Adipocyte (in vitro differentiated cells): Measurements from ENCODE around the gene DCLK1.

Source experiments
- DNase-seq: peaks from one replicate; pipeline ENCODE4 v3.0.0-alpha.2; 2015; ENCODE audit warnings: low read depth
- H3K27me3 ChIP-seq: replicated peaks from 2 replicates; pipeline ENCODE4 v1.7.0; 2013; ENCODE audit warnings: mild to moderate bottlenecking, low read length, moderate library complexity; ENCODE audit not compliant: control insufficient read depth, insufficient read depth
- H3K36me3 ChIP-seq: 2 replicates; pipeline ENCODE4 v1.7.0; 2013; ENCODE audit warnings: low read length, mild to moderate bottlenecking, moderate library complexity; ENCODE audit not compliant: control insufficient read depth, insufficient read depth, severe bottlenecking
- H3K4me1 ChIP-seq: 2 replicates; pipeline ENCODE4 v1.7.0; 2013; ENCODE audit warnings: mild to moderate bottlenecking, low read length, moderate library complexity; ENCODE audit not compliant: control insufficient read depth, insufficient read depth
- H3K4me3 ChIP-seq: 2 replicates; pipeline ENCODE4 v1.7.0; 2013; ENCODE audit warnings: mild to moderate bottlenecking, low read length, moderate library complexity
- H3K9ac ChIP-seq: 2 replicates; pipeline ENCODE4 v1.7.0; 2013; ENCODE audit warnings: mild to moderate bottlenecking, low read length, moderate library complexity
- H3K9me3 ChIP-seq: 2 replicates; pipeline ENCODE4 v1.7.0; 2013; ENCODE audit warnings: mild to moderate bottlenecking, low read length, moderate library complexity; ENCODE audit not compliant: control insufficient read depth

Gene DCLK1

DNA sequence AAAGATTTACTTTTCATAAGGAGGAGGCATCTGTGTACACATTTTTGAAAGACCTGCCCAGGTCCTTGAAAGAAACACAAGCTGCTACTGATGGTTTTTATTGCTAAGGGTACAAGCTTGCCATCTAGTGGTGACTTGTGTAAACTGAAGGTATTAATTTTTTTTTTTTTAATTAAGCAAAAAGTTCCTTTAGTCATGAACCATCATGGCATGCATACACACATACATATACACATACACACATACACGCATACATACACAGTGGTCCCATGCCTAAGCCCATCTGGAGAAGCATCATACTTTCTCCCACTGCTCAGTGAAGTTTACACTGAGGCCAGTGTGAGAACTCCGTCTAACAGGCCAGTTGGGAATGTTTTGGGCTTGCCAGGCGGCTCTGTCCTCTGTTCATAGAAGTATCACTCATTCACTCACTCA is 312.5 kb downstream of the DCLK1 start:
- no peaks in the 10 kb centered on the region for H3K27me3 ChIP-seq
- DNase-seq, result peak; percentile 81
- H3K36me3 ChIP-seq, result peaks cover 29% of the 10 kb centered on the region
- peaks cover 13% of the 10 kb centered on the region for H3K4me1 ChIP-seq
- H3K9ac ChIP-seq, result peak overlapping the region; percentile 47
- H3K9me3 ChIP-seq, result no peaks in the 10 kb centered on the region
- no peak overlapping the region for H3K4me3 ChIP-seq

DNA sequence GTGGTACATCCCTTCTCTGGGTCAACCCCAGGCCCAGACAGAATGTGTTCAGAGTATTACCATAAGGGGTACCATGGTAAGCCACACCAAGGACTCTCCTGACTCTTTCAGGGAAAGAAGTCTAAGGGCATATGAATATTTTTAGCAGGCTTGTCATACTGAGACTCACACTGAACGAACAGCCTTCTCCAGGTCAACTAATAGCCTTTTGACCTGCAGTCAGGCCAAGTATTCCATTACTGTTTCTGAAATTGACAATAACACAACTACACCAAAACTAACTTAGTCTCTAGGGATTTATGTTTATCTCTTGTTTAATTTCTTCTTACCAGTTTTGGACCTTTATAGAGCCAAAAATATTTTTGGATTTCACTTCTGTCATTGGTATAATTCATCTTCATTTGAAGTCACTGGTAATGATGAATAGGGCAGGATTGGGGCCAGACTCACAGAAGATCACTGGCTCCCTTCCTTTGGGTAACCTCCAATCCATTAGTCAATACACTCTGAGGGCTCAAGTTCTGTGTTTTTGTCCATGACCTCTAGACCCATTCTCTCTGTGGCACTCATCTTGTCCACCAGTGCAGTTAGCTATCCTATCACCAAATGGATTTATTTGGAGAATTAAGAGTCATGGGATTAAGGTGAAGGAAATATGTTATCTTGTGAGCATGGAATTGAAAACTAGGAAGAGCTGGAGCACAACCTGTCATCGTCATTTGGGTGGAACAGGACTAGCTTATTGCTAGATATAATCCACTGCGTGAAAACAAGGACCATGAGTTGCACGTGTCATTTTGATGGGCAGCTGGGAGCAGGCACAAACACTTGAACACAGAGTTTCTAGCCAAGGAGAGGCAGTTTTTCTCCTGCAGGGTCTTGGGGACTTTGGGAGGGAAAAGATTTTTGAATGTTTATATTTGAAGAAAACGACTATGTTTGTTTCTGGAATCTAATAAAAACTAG is 313.3 kb downstream of the DCLK1 start:
- DNase-seq, result no peak
- Histone ChIP-seq H3K27me3 (no peaks in the 10 kb centered on the region), H3K4me1 (peaks cover 13% of the 10 kb centered on the region), H3K9ac (peak overlapping the region; percentile 45), H3K4me3 (peak overlapping the region; percentile 19), H3K36me3 (peaks cover 24% of the 10 kb centered on the region), H3K9me3 (no peaks in the 10 kb centered on the region)

- H3K9me3 ChIP-seq, result no peaks in the 10 kb centered on the region
These were observed 316.6 kb downstream of the DCLK1 start for GRCh38 chr13:35814605-35815011.

GRCh38 chr13:35812736-35813135 is 318.4 kb downstream of the DCLK1 start:
- H3K9ac ChIP-seq, result no peak overlapping the region

More at GRCh38 chr13:35814605-35815011, 316.6 kb downstream of the DCLK1 start:
- H3K27me3 ChIP-seq, result no peaks in the 10 kb centered on the region
- no peak overlapping the region for H3K9ac ChIP-seq
- peaks cover 13% of the 10 kb centered on the region for H3K4me1 ChIP-seq
- H3K4me3 ChIP-seq, result no peak overlapping the region
- peaks cover 26% of the 10 kb centered on the region for H3K36me3 ChIP-seq
- DNase-seq, result peak; percentile 59

GRCh38 chr13:35810321-35810720 is 320.9 kb downstream of the DCLK1 start:
- no peaks in the 10 kb centered on the region for H3K4me1 ChIP-seq
- no peaks in the 10 kb centered on the region for H3K27me3 ChIP-seq
- H3K36me3 ChIP-seq, result peaks cover 53% of the 10 kb centered on the region
- DNase-seq, result no peak
- no peaks in the 10 kb centered on the region for H3K9me3 ChIP-seq
- H3K4me3 ChIP-seq, result no peak overlapping the region
- no peak overlapping the region for H3K9ac ChIP-seq

More at GRCh38 chr13:35812736-35813135, 318.4 kb downstream of the DCLK1 start:
- H3K4me3 ChIP-seq, result no peak overlapping the region
- H3K36me3 ChIP-seq, result peaks cover 37% of the 10 kb centered on the region
- no peak for DNase-seq
- H3K9me3 ChIP-seq, result no peaks in the 10 kb centered on the region
- peaks cover 4% of the 10 kb centered on the region for H3K4me1 ChIP-seq
- H3K27me3 ChIP-seq, result no peaks in the 10 kb centered on the region

GRCh38 chr13:35808846-35809245 is 322.3 kb downstream of the DCLK1 start:
- H3K27me3 ChIP-seq, result no peaks in the 10 kb centered on the region

GRCh38 chr13:35804901-35805300 is 326.3 kb downstream of the DCLK1 start:
- Histone ChIP-seq H3K4me1 (no peaks in the 10 kb centered on the region), H3K9ac (no peak overlapping the region), H3K27me3 (no peaks in the 10 kb centered on the region), H3K36me3 (peaks cover 49% of the 10 kb centered on the region), H3K4me3 (no peak overlapping the region), H3K9me3 (no peaks in the 10 kb centered on the region)
- DNase-seq, result no peak

More at GRCh38 chr13:35808846-35809245, 322.3 kb downstream of the DCLK1 start:
- no peaks in the 10 kb centered on the region for H3K4me1 ChIP-seq
- peaks cover 60% of the 10 kb centered on the region for H3K36me3 ChIP-seq
- DNase-seq, result no peak
- no peaks in the 10 kb centered on the region for H3K9me3 ChIP-seq
- H3K9ac ChIP-seq, result no peak overlapping the region
- no peak overlapping the region for H3K4me3 ChIP-seq

DNA sequence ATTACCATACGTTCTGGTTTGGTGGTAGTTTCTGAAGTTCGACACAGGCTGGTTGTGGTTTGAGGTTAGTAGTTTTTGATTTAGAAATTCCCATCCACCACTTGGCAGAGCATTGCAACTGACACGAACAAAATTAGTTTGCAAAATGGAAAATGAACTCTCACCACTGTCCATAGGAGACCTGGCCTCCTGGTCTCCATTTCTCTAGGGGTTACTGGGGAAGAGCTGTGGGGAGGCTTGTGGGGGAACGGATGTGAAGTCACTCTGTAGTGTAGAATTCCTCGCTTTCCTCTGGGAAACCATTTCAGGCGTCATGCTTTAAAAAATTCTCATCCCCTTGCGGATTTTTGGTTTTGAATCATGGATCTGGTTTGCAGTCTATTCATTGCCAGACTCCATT is 333.2 kb downstream of the DCLK1 start:
- Histone ChIP-seq H3K4me3 (no peak overlapping the region), H3K36me3 (peaks cover 8% of the 10 kb centered on the region), H3K4me1 (peaks cover 21% of the 10 kb centered on the region), H3K9me3 (no peaks in the 10 kb centered on the region), H3K9ac (no peak overlapping the region), H3K27me3 (no peaks in the 10 kb centered on the region)
- no peak for DNase-seq

- no peak overlapping the region for H3K9ac ChIP-seq
- DNase-seq, result no peak
- H3K27me3 ChIP-seq, result no peaks in the 10 kb centered on the region
- peaks cover 9% of the 10 kb centered on the region for H3K36me3 ChIP-seq
- H3K9me3 ChIP-seq, result no peaks in the 10 kb centered on the region
- peaks cover 29% of the 10 kb centered on the region for H3K4me1 ChIP-seq
- H3K4me3 ChIP-seq, result no peak overlapping the region
These were observed 333.9 kb downstream of the DCLK1 start for GRCh38 chr13:35797244-35797643.

- no peak for DNase-seq
These were observed 334.6 kb downstream of the DCLK1 start for GRCh38 chr13:35796623-35797022.

DNA sequence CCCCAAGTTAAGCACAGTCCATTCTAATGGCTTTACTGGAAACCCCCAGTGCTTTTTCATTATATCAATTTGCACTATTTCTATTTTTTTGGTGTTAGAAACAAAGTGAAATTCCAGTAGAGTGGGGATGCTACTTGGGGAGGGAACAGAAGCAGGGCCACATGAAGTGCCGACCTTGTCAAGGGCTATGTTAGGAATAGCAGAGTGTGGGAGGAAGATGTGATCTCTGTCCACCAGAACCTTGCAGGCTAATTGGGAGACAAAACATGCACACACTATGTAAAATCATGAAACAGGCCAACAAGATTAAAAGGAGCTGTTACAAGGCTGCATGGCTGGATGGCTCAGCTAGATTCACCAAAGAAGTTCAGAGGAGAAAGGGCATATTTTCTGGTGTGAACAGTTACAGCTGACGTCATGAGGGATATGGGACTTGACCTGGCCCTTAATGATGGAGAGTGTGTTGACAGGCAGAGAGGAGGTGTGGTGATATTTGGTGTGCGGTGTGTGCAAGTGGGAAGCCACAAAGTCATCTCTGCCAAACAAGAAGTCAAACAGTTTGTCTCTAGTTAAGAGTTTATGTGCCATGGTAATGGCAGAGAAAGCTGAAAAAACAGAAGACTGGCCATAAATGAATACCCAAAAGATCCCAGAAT is 336.3 kb downstream of the DCLK1 start:
- Histone ChIP-seq H3K9me3 (no peaks in the 10 kb centered on the region), H3K4me1 (peaks cover 45% of the 10 kb centered on the region), H3K4me3 (no peak overlapping the region), H3K27me3 (no peaks in the 10 kb centered on the region), H3K9ac (no peak overlapping the region), H3K36me3 (peaks cover 11% of the 10 kb centered on the region)
- DNase-seq, result no peak

More at GRCh38 chr13:35796623-35797022, 334.6 kb downstream of the DCLK1 start:
- Histone ChIP-seq H3K9me3 (no peaks in the 10 kb centered on the region), H3K36me3 (peaks cover 10% of the 10 kb centered on the region), H3K4me3 (no peak overlapping the region), H3K4me1 (peaks cover 35% of the 10 kb centered on the region), H3K27me3 (no peaks in the 10 kb centered on the region), H3K9ac (no peak overlapping the region)
